NK-92 treated with Interleukin-12 subunit alpha and Interleukin-12 subunit beta, amount 100 ng/mL, for 24 hours (cell line): ENCODE measurements around the gene MYL9.

Experiments used
- DNase-seq: peaks from one replicate; lab custom pipeline; 2025; lab: John Stamatoyannopoulos, UW

Gene MYL9

DNA sequence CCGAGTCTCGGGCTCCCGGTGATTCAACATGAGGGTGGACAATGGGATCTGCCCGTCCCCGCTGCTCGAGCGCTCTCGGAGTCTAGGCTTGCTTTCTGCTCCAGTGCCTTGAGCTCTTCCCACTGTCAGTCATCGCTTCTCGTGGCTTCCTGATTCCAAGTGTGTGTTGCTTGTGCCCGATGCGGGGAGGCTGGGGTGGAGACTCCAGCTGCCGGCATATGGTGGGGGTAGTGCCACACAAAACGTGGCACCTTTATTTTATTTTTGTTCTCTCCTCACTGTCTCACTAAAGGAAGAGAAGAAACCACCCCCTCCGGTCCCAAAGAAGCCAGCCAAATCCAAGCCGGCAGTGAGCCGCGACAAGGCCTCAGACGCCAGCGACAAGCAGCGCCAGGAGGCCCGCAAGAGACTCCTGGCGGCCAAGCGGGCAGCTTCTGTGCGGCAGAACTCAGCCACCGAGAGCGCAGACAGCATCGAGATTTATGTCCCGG lies 14.8 kb upstream of the MYL9 start:
- DNase-seq, result no peak

GRCh38 chr20:36527331-36528125 lies 13.8 kb upstream of the MYL9 start:
- DNase-seq, result no peak

DNA sequence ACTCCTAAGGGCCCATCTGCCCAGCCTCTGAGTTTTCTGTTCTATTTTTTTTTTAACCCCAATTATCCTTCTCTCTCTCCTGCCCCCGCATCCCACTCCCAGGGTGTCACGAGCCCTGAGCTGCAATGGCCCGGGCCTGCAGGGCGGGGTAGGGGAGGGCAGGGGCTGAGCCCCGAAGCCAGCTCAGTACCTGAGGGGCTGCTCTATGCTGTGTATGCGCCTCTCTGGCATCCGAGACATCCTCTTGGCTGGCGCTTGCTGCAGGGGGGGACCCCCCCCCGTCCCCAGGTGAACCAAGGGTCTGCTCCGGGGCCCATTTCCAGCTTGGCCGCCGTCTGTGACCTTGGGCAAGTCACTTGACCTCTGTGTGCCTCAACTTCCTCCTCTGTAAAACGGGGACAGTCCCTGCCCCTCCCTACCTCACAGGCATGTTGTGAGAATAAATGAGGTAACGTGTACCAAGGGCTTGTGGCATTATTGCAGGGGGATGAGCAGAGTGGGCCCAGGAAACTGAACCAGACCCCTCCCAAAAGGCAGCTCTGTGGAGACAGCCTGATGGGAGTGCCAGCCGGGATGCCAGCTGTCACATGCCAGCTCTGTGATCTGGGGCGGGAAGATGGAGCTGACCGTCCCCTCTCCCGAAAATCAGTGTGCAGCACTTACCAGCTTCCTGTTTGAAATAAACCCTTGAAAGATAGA lies 13.0 kb upstream of the MYL9 start:
- no peak for DNase-seq

DNA sequence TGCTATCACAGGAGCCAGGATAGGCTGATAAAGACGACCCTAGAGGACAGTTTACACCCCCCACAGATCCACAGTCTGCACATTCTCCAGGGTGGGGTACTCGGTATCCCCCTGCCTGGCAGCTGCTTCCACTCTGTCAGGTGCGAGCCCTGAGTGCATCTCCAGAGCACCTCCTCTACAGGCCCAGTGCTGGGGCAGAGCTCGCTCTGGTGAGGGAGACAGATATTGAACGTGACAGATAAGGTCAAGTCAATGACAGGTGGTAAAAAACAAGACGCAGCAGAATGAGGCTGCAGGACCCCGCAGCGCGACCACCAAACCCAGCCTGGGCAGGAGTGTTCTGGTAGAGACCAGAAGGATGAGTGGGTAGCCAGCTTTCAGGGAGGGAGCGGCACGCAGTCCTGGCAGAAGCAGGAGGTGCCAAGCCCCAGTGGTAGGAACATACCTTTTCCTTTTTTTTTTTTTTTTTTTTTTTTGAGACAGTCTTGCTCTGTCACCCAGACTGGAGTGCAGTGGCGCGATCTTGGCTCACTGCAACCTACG lies 12.4 kb upstream of the MYL9 start:
- no peak for DNase-seq

- no peak for DNase-seq
These were observed 8.9 kb upstream of the MYL9 start for GRCh38 chr20:36532388-36532787.

DNA sequence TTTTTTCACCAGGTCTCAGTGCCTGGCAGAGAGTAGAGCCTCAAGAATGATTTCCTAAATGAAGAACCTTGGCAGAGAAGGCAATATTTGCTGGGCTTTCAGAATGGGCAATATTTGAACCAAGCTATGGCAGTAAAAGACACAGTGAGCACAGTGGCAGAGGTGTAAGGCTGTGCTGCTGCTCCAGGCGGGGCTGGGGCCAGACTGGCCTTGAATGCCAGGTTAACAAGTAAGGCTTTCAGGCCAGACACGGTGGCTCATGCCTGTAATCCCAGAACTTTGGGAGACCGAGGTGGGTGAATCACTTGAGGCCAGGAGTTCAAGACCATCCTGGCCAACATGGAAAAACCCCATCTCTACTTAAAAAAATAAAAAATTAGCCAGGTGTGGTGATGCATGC lies 8.5 kb upstream of the MYL9 start:
- no peak for DNase-seq

GRCh38 chr20:36538026-36538722 lies 3.1 kb upstream of the MYL9 start:
- DNase-seq, result no peak

DNA sequence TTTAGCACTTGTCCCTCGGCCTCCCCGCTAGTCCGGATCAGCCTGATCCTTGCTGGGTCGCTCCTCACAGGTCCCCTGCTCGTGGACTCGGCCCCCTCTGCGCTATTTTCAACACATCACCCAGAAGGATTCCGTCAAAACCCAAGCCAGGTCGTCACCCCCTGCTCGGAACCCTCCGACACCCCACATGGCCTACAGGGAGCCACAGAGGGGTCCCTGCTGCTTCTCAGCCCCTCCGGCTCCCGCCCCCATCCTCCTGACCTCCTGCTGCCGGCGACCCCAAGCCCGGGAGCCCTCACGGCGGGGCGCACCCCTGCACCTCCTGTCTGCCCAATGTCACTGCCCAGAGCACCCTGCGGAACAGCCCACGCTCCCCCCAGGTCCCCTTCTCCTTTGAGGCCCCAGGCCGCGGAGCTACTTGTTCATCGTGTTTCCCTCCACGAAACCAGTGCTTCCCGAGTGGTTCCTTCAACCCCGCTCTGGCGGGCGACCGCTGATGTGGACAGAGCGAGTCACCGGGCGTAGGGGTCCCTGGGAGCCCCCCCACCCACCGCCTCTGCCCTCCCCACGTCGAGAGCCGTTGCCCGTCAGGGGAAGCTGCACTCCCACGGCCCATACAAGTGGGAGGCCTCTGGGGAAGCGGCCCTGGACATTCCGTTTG lies 638 bp upstream of the MYL9 start:
- no peak for DNase-seq

GRCh38 chr20:36541768-36542488 lies 609 bp downstream of the MYL9 start:
- no peak for DNase-seq

DNA sequence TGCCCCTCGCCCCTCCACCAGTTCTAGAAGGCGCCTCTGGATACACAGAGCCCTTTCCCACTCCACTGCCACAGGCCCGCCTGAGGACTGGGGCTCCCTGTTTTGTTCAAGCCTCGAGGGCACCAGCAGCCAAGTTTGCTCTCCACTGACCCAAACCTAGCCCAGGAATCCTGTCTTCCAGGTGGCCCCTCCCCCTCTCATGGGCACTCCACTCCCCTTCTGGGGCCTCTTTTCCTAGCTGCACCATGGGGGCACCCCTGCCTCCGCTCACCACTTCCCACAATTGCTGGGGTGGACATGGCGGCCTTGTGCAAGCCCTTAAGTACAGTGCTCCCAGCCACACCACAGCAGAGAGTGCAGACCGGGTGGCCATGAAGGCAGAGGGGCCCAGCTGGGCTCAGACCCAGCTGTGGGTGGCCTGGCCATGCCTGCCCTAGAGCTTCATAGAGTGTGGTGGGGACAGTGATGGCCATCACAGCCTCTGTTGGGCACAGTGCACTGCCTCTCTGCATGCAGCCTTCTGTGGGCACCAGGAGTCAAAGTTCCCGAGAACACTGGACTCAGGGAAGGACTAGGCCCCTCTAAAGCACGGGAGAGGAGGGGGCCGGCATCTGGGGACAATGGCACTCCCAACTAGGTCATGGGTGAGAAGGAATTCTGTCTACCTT lies 1.3 kb downstream of the MYL9 start:
- no peak for DNase-seq

GRCh38 chr20:36543184-36544133 lies 2.1 kb downstream of the MYL9 start:
- DNase-seq, result no peak

DNA sequence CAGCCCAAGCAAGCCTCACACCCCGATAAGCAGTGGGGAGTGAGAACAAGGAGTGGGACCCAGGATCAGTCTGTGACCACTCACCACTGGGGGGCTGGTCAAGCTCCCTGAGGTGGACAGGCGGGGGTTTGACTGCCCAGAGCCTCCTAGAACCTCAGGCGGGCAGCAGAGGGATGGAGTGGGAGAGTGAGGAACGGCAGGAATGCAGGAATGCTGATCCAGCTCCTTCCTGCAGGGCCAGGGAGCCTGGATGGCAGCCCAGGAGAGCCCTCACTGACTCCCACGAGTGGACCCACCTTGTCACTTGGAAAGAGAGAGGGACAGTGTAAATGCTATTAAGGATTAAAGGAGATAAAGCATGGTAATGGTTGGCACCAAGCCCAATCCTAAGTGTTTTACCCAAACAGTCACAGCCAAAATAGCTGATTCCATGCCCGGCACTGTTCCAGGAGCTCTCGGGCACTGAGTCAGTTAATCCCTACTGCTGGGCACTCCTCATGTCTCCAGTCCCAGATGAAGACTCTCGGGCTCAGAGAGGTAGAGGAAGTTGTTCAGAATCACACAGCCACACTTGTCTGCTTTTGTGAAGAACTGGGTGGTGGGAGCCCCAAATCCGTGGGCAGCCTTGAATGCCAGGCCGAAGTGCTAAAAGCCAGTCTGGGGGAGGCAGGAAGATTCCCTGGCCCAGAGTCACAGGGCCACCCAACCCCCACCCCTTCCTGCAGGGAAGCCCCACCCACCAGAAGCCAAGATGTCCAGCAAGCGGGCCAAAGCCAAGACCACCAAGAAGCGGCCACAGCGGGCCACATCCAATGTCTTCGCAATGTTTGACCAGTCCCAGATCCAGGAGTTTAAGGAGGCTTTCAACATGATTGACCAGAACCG lies 3.1 kb downstream of the MYL9 start:
- no peak for DNase-seq

DNA sequence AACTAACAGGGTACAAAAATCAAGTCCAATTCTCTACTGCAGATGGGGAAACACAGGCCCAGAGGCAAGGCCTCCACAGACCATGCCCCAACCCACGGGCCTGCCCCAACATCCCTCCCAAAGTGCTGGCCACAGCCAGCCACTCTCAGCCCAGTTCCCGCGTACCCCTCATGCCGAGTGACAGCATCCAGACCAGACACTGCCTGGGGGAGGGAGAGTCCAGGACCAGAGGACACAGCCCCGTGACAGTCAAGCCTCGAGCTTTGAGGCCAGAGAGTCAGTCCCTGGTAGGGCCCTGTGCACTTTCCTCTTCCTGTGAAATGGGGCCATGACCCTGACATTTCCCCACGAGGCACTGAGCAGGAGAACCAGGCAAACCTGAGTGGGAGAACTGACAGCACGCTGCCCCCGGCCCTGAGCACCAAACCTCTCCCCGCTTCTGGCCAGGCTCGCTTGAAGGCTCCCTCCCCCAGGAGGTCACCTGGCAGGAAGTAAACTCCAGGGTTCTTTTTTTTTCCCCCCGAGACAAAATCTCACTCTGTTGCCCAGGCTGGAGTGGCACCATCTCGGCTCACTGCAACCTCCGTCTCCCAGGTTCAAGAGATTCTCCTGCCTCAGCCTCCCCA lies 4.9 kb downstream of the MYL9 start:
- DNase-seq, result no peak

- DNase-seq, result no peak
These were observed 6.1 kb downstream of the MYL9 start for GRCh38 chr20:36547186-36548005.

DNA sequence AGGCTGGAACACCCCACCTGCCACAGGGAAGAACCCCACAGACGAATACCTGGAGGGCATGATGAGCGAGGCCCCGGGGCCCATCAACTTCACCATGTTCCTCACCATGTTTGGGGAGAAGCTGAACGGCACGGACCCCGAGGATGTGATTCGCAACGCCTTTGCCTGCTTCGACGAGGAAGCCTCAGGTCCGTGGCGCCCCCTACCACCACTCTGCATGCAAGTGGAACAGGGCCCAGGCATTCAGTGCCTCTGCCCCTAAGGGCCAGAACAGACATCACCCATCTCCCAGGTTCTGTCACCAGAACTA lies 6.6 kb downstream of the MYL9 start:
- no peak for DNase-seq

- no peak for DNase-seq
These were observed 7.6 kb downstream of the MYL9 start for GRCh38 chr20:36548704-36549627.

DNA sequence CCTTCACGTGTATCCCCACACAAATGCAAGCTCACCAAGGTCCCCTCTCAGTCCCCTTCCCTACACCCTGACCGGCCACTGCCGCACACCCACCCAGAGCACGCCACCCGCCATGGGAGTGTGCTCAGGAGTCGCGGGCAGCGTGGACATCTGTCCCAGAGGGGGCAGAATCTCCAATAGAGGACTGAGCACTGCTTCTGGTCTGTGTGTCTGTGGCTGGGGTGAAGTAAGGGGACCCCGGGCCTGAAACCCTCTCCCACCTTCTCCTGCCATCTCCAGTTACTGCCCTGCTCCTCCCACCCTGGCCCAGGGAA lies 8.3 kb downstream of the MYL9 start:
- DNase-seq, result no peak
